Neural cell (in vitro differentiated cells): Measurements from ENCODE around the gene EIF4A2.
"Not testable (repeated sequence)": the region's sequence is repeated elsewhere in the genome, so short reads cannot be mapped to it uniquely, and the experiment has no call there.

Experiments
- CTCF ChIP-seq: fragments of 450-650 bp; IDR thresholded peaks from 2 replicates; pipeline ENCODE4 v1.5.1; 2014; ENCODE audit warnings: antibody characterized with exemption, mild to moderate bottlenecking, moderate library complexity; ENCODE audit not compliant: poor library complexity, severe bottlenecking
- EZH2 ChIP-seq: fragments of 200-600, 300-800 bp; shearing (Covaris generic), sonication (generic); IDR thresholded peaks from 2 replicates; pipeline ENCODE4 v1.6.1; 2014; ENCODE audit warnings: antibody characterized with exemption, low read length, borderline replicate concordance, mild to moderate bottlenecking; ENCODE audit not compliant: insufficient read depth, poor library complexity, severe bottlenecking
- REST ChIP-seq: IDR thresholded peaks from 2 replicates; pipeline ENCODE4 v1.6.1; 2012; ENCODE audit warnings: borderline replicate concordance

- not testable (repeated sequence) for TF ChIP-seq REST, EZH2, CTCF
Observed at GRCh38 chr3:186822388-186822759, 39.0 kb downstream of the EIF4A2 start.
